IMR-90 (cell line): ENCODE results near the gene TACC2. TPM values are rescaled to one million over a fixed set of nuclear protein-coding genes. Genes with fewer than 3 reads are reported as not detected.

Source experiments
- ATAC-seq: fragments of 200-7000 bp; cut with Tn5 transposase; 2 replicates; pipeline ENCODE4 v1.9.1; 2020; ENCODE audit warnings: low read depth, mild to moderate bottlenecking, moderate library complexity
- BruUV-seq: library from RNA; stranded (reverse); fragments of 400-500 nt; replicated peaks from 2 replicates; lab custom pipeline; 2021; lab: Mats Ljungman, UMichigan
- CTCF ChIA-PET: fragments of 300-600 bp; formaldehyde crosslinking; extraction: SDS; loops from one replicate; lab custom pipeline; 2021; ENCODE audit warnings: antibody characterized with exemption; lab: Yijun Ruan, JAX
- POLR2A ChIA-PET: fragments of 300-600 bp; sonication (Branson Sonifier 250); formaldehyde crosslinking; loops from one replicate; lab custom pipeline; 2022; ENCODE audit warnings: antibody characterized with exemption; ENCODE audit not compliant: unreplicated experiment; lab: Charles Lee
- DNase-seq: peaks from one replicate; pipeline ENCODE4 v3.0.0; 2013
- H2AFZ ChIP-seq: replicated peaks from 2 replicates; pipeline ENCODE3; 2013; ENCODE audit warnings: low read length, mild to moderate bottlenecking; ENCODE audit not compliant: poor library complexity
- H2AK5ac ChIP-seq: 2 replicates; pipeline ENCODE4 v1.6.1; 2013; ENCODE audit warnings: low read depth, low read length, inconsistent platforms
- H2AK9ac ChIP-seq: replicated peaks from 2 replicates; pipeline ENCODE3; 2013; ENCODE audit warnings: mild to moderate bottlenecking, low read depth, low read length, moderate library complexity; ENCODE audit not compliant: poor library complexity
- H2BK120ac ChIP-seq: 2 replicates; pipeline ENCODE4 v1.6.1; 2013; ENCODE audit warnings: low read depth, low read length, inconsistent platforms
- H2BK15ac ChIP-seq: 3 replicates; pipeline ENCODE4 v1.6.1; 2013; ENCODE audit warnings: low read depth, low read length, inconsistent platforms
- H2BK20ac ChIP-seq: 2 replicates; pipeline ENCODE4 v1.6.1; 2013; ENCODE audit warnings: low read depth, mild to moderate bottlenecking, inconsistent platforms, low read length, moderate library complexity
- H2BK5ac ChIP-seq: 2 replicates; pipeline ENCODE4 v1.6.1; 2013; ENCODE audit warnings: mild to moderate bottlenecking, low read depth, low read length, inconsistent platforms; ENCODE audit not compliant: poor library complexity, severe bottlenecking
- H3K14ac ChIP-seq: replicated peaks from 2 replicates; pipeline ENCODE4 v1.6.1; 2013; ENCODE audit warnings: low read depth, low read length, inconsistent platforms
- H3K18ac ChIP-seq: 2 replicates; pipeline ENCODE4 v1.6.1; 2013; ENCODE audit warnings: low read depth, low read length, control low read depth
- H3K23ac ChIP-seq: 2 replicates; pipeline ENCODE4 v1.6.1; 2013; ENCODE audit warnings: low read depth, low read length, inconsistent platforms
- H3K27ac ChIP-seq: 2 replicates; pipeline ENCODE4 v1.5.1; 2013; ENCODE audit warnings: mild to moderate bottlenecking, control low read depth, low read length; ENCODE audit not compliant: insufficient read depth
- H3K27me3 ChIP-seq: 2 replicates; pipeline ENCODE4 v1.6.1; 2013; ENCODE audit warnings: low read length; ENCODE audit not compliant: control insufficient read depth, insufficient read depth
- H3K36me3 ChIP-seq: 2 replicates; pipeline ENCODE4 v1.6.1; 2013; ENCODE audit warnings: low read length, mixed read lengths; ENCODE audit not compliant: control insufficient read depth, insufficient read depth
- H3K4ac ChIP-seq: 2 replicates; pipeline ENCODE4 v1.6.1; 2013; ENCODE audit warnings: low read depth, low read length, inconsistent platforms
- H3K4me1 ChIP-seq: 2 replicates; pipeline ENCODE4 v1.6.1; 2013; ENCODE audit warnings: low read length, mixed read lengths; ENCODE audit not compliant: control insufficient read depth, insufficient read depth
- H3K4me2 ChIP-seq: 2 replicates; pipeline ENCODE4 v1.6.1; 2013; ENCODE audit warnings: low read depth, mild to moderate bottlenecking, control low read depth, low read length, moderate library complexity
- H3K4me3 ChIP-seq: 2 replicates; pipeline ENCODE4 v1.5.1; 2013; ENCODE audit warnings: low read depth, mild to moderate bottlenecking, control low read depth, low read length, moderate library complexity; ENCODE audit not compliant: insufficient read depth
- H3K56ac ChIP-seq: 2 replicates; pipeline ENCODE4 v1.6.1; 2013; ENCODE audit warnings: low read length, inconsistent platforms; ENCODE audit not compliant: insufficient read depth; ENCODE audit errors: extremely low read depth
- H3K79me1 ChIP-seq, 2 experiments: 2 replicates each; pipeline ENCODE4 v1.6.1; 2013; ENCODE audit warnings: low read length in 2 of 2, inconsistent platforms in 1 of 2, low read depth in 1 of 2
- H3K9ac ChIP-seq: 2 replicates; pipeline ENCODE4 v1.6.1; 2013; ENCODE audit warnings: low read depth, low read length, control low read depth
- H3K9me1 ChIP-seq: 2 replicates; pipeline ENCODE4 v1.6.1; 2013; ENCODE audit warnings: low read length, inconsistent platforms; ENCODE audit not compliant: insufficient read depth
- H3K9me3 ChIP-seq: 2 replicates; pipeline ENCODE4 v1.6.1; 2013; ENCODE audit warnings: low read length; ENCODE audit not compliant: control insufficient read depth, insufficient read depth
- H4K20me1 ChIP-seq: 2 replicates; pipeline ENCODE4 v1.6.1; 2013; ENCODE audit warnings: low read length, inconsistent platforms; ENCODE audit not compliant: insufficient read depth
- H4K5ac ChIP-seq: 2 replicates; pipeline ENCODE4 v1.6.1; 2013; ENCODE audit warnings: mild to moderate bottlenecking, low read depth, low read length, control low read depth
- H4K8ac ChIP-seq, 2 experiments: 2 replicates each; pipeline ENCODE4 v1.6.1; 2013; ENCODE audit warnings: low read depth in 2 of 2, low read length in 2 of 2, control low read depth in 1 of 2, inconsistent platforms in 1 of 2
- H4K91ac ChIP-seq: 2 replicates; pipeline ENCODE4 v1.6.1; 2013; ENCODE audit warnings: low read depth, low read length, inconsistent platforms; ENCODE audit not compliant: insufficient read depth
- CEBPB ChIP-seq: IDR thresholded peaks from 2 replicates; pipeline ENCODE4 v1.6.1; 2012; ENCODE audit warnings: low read depth, low read length, improper control_type of control experiment
- CHD1 ChIP-seq: IDR thresholded peaks from 2 replicates; pipeline ENCODE4 v1.6.1; 2012; ENCODE audit warnings: low read depth, low read length, improper control_type of control experiment
- ELK1 ChIP-seq: fragments of 150-350 bp; IDR thresholded peaks from 2 replicates; pipeline ENCODE4 v1.6.1; 2016; ENCODE audit warnings: low read depth, mild to moderate bottlenecking, low read length, moderate library complexity, borderline replicate concordance
- FOS ChIP-seq: fragments of 150-350 bp; IDR thresholded peaks from 2 replicates; pipeline ENCODE4 v1.6.1; 2016; ENCODE audit warnings: low read depth, low read length
- MXI1 ChIP-seq: IDR thresholded peaks from 2 replicates; pipeline ENCODE4 v1.6.1; 2012; ENCODE audit warnings: low read depth, mild to moderate bottlenecking, low read length, moderate library complexity, borderline replicate concordance
- NFE2L2 ChIP-seq: fragments of 150-350 bp; IDR thresholded peaks from 2 replicates; pipeline ENCODE4 v1.6.1; 2016; ENCODE audit warnings: low read depth, mild to moderate bottlenecking, low read length
- POLR2A ChIP-seq: IDR thresholded peaks from 2 replicates; pipeline ENCODE4 v1.6.1; 2012; ENCODE audit warnings: mild to moderate bottlenecking, low read depth, low read length
- RAD21 ChIP-seq: IDR thresholded peaks from 2 replicates; pipeline ENCODE4 v1.6.1; 2012; ENCODE audit warnings: low read length, improper control_type of control experiment
- RCOR1 ChIP-seq: IDR thresholded peaks from 2 replicates; pipeline ENCODE4 v1.6.1; 2012; ENCODE audit warnings: mild to moderate bottlenecking, low read length, improper control_type of control experiment; ENCODE audit not compliant: insufficient replicate concordance
- RFX5 ChIP-seq: IDR thresholded peaks from 2 replicates; pipeline ENCODE4 v1.8.0; 2012; ENCODE audit warnings: low read depth, mild to moderate bottlenecking, low read length, moderate library complexity
- SMC3 ChIP-seq: fragments of 150-350 bp; IDR thresholded peaks from 2 replicates; pipeline ENCODE4 v1.6.1; 2016; ENCODE audit warnings: low read depth, mild to moderate bottlenecking, antibody characterized with exemption, low read length, moderate library complexity
- WGBS, 2 experiments: methylation state at CpG; one replicate each; pipeline versions ENCODE4 v1.1.5 to v1.1.7; 2013; ENCODE audit warnings: missing lambda C conversion rate in 2 of 2; ENCODE audit not compliant: insufficient read length in 1 of 2; ENCODE audit errors: extremely low coverage in 2 of 2; 5-methylcytosine and 5-hydroxymethylcytosine counted together
- dilution Hi-C: fragments of 300-500 bp; cut with HindIII; formaldehyde crosslinking; loops from one replicate; pipeline ENCODE4 v1.14.3; 2018; ENCODE audit warnings: low sequenced_read_pairs; ENCODE audit not compliant: unreplicated experiment
- in situ Hi-C: fragments of 300-500 bp; cut with MboI; formaldehyde crosslinking; loops from 3 replicates; pipeline ENCODE4 v1.14.3; 2019; ENCODE audit warnings: low sequenced_read_pairs, inconsistent platforms, mixed read lengths
- intact Hi-C: fragments of 100-400 bp; cut with micrococcal nuclease; formaldehyde crosslinking; loops from 2 replicates; pipeline ENCODE4 v1.10.0; 2022
- polyA plus RNA-seq, 3 experiments: library from polyadenylated mRNA; depleted of rRNA; stranded (reverse); fragments of >200 nt; gene quantifications; 2 replicates each; pipeline ENCODE4 v1.2.3, GENCODE V29; 2012; ENCODE audit warnings: low replicate concordance in 1 of 3
- total RNA-seq: library from RNA; depleted of rRNA; stranded (reverse); fragments of >200 nt; gene quantifications from 2 replicates; pipeline ENCODE4 v1.2.3, GENCODE V29; 2012
- TF ChIP-seq, protein P1 (sequence below): fragments of 150-350 bp; IDR thresholded peaks from 2 replicates; pipeline ENCODE4 v1.6.1; 2017; ENCODE audit warnings: mild to moderate bottlenecking, antibody characterized with exemption, low read length, low read depth

The TACC2 gene
- total and polyA plus RNA-seq, 2 of the 4 experiments (the other 2 are of a cell fraction), result 2.9 to 15.4 TPM

GRCh38 chr10:121990015-121990677, 1.2 kb downstream of the TACC2 start:
- H4K20me1 ChIP-seq, result no peaks in the 10 kb centered on the region
- no peaks in the 10 kb centered on the region for H3K79me1 ChIP-seq
- H2AK9ac ChIP-seq, result no peak overlapping the region
- TF ChIP-seq, protein P1, sequence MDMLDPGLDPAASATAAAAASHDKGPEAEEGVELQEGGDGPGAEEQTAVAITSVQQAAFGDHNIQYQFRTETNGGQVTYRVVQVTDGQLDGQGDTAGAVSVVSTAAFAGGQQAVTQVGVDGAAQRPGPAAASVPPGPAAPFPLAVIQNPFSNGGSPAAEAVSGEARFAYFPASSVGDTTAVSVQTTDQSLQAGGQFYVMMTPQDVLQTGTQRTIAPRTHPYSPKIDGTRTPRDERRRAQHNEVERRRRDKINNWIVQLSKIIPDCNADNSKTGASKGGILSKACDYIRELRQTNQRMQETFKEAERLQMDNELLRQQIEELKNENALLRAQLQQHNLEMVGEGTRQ, result no peak
- no peak for TF ChIP-seq CHD1
- TF ChIP-seq NFE2L2, result no peak
- no peak for TF ChIP-seq RAD21
- no peak for TF ChIP-seq MXI1
- TF ChIP-seq ELK1, result no peak
- TF ChIP-seq FOS, result no peak
- no peak for TF ChIP-seq CEBPB
- no peak for TF ChIP-seq RFX5
- no peak for TF ChIP-seq POLR2A
- TF ChIP-seq SMC3, result no peak
- TF ChIP-seq RCOR1, result no peak
- peaks cover 9% of the 10 kb centered on the region for H3K27me3 ChIP-seq
- no peak overlapping the region for H4K91ac ChIP-seq
- no peak overlapping the region for H3K56ac ChIP-seq
- no peak overlapping the region for H4K5ac ChIP-seq
- no peak overlapping the region for H3K18ac ChIP-seq
- H2BK120ac ChIP-seq, result no peak overlapping the region
- H4K8ac ChIP-seq, result no peak overlapping the region
- no peak overlapping the region for H3K4ac ChIP-seq
- H3K9ac ChIP-seq, result no peak overlapping the region
- no peak overlapping the region for H2AFZ ChIP-seq
- DNase-seq (no peak), ATAC-seq (no peak)
- WGBS, 2 experiments, result 17% methylated on average over 1 of the region's 9 CpGs; no CpG with 5 or more reads in 1 of the 2 experiments
- no TSS peak for BruUV-seq
- dilution Hi-C loops, result no loop called here
- CTCF ChIA-PET, result no interaction called here
- H2BK15ac ChIP-seq, result no peak overlapping the region
- H2BK5ac ChIP-seq, result no peak overlapping the region
- no peaks in the 10 kb centered on the region; the same call in 1 of the 2 replicates for H3K9me3 ChIP-seq
- H3K9me1 ChIP-seq, result no peaks in the 10 kb centered on the region
- no peaks in the 10 kb centered on the region for H3K36me3 ChIP-seq
- no peak overlapping the region; the same call in 1 of the 2 replicates for H3K4me2 ChIP-seq
- no peak overlapping the region for H2BK20ac ChIP-seq
- H3K4me1 ChIP-seq, result no peaks in the 10 kb centered on the region
- no peak overlapping the region for H2AK5ac ChIP-seq
- H3K4me3 ChIP-seq, result no peak overlapping the region
- in situ Hi-C loops, result no loop called here
- H3K23ac ChIP-seq, result no peak overlapping the region
- intact Hi-C loops, result no loop called here
- POLR2A ChIA-PET, result no interaction called here
- H3K27ac ChIP-seq, result no peak overlapping the region
- no peak overlapping the region for H3K14ac ChIP-seq
